Spleen (tissue), 11 donors: Measurements from ENCODE around the gene IL17D. TPM values are rescaled to one million over a fixed set of nuclear protein-coding genes. Genes with fewer than 3 reads are reported as not detected.

Source experiments
- DNase-seq: peaks from one replicate; pipeline ENCODE4 v3.0.0-alpha.2; 2020
- H3K27ac ChIP-seq, 8 donors: fragments of 200-600 bp; sonication (generic) in 7 of 8; 1 replicate in 4 of 8; 2 replicates in 4 of 8; pipeline versions ENCODE4 v1.5.0 to v1.8.0; 2016 to 2021; ENCODE audit warnings: inconsistent platforms in 4 of 8, mild to moderate bottlenecking in 4 of 8, moderate library complexity in 1 of 8
- H3K27me3 ChIP-seq, 7 donors: fragments of 200-600 bp; sonication (generic) in 6 of 7; replicated peaks in 1 of 7; 1 replicate in 4 of 7; 2 replicates in 3 of 7; pipeline versions ENCODE4 v1.5.0 to v1.8.0; 2016 to 2021; ENCODE audit warnings: inconsistent platforms in 3 of 7, mild to moderate bottlenecking in 1 of 7
- H3K36me3 ChIP-seq, 6 donors: fragments of 200-600 bp; sonication (generic) in 5 of 6; 1 replicate in 4 of 6; 2 replicates in 2 of 6; pipeline versions ENCODE4 v1.5.0 to v1.8.0; 2016 to 2021; ENCODE audit warnings: inconsistent platforms in 2 of 6
- H3K4me1 ChIP-seq, 6 donors: fragments of 200-600 bp; sonication (generic) in 5 of 6; 1 replicate in 3 of 6; 2 replicates in 3 of 6; pipeline versions ENCODE4 v1.5.0 to v1.8.0; 2016 to 2021; ENCODE audit warnings: inconsistent platforms in 3 of 6
- H3K4me3 ChIP-seq, 8 donors: fragments of 200-600 bp; sonication (generic) in 7 of 8; 1 replicate in 4 of 8; 2 replicates in 4 of 8; pipeline versions ENCODE4 v1.5.0 to v1.8.0; 2016 to 2021; ENCODE audit warnings: inconsistent platforms in 4 of 8, mild to moderate bottlenecking in 4 of 8, moderate library complexity in 2 of 8
- H3K9me3 ChIP-seq, 8 donors: fragments of 200-600 bp; sonication (generic) in 7 of 8; 1 replicate in 4 of 8; 2 replicates in 4 of 8; pipeline versions ENCODE4 v1.5.0 to v1.8.0; 2016 to 2021; ENCODE audit warnings: inconsistent platforms in 4 of 8
- POLR2A ChIP-seq, 3 donors: fragments of 450-650 bp; IDR thresholded peaks; one replicate each; pipeline ENCODE4 v1.5.1; 2017; ENCODE audit warnings: antibody characterized with exemption in 3 of 3, mild to moderate bottlenecking in 1 of 3
- POLR2AphosphoS5 ChIP-seq, 3 donors: sonication (generic); formaldehyde crosslinking; IDR thresholded peaks; one replicate each; pipeline ENCODE4 v1.5.1; 2017; ENCODE audit warnings: antibody characterized with exemption in 3 of 3
- WGBS, 5 donors: extraction: QIAGEN DNeasy Blood & Tissue Kit in 3 of 5; methylation state at CpG; one replicate each; pipeline versions ENCODE4 v1.1.5 to v1.1.7; 2013 to 2018; 5-methylcytosine and 5-hydroxymethylcytosine counted together
- intact Hi-C: fragments of 100-400 bp; cut with DNase I; formaldehyde crosslinking; loops from one replicate; pipeline ENCODE4 v1.15.0; 2023; ENCODE audit warnings: low total_unique reads
- polyA plus RNA-seq, 3 donors: library from polyadenylated mRNA; stranded (reverse); fragments of 200-250 nt; gene quantifications; one replicate each; pipeline ENCODE4 v1.2.1, GENCODE V29; 2013
- total RNA-seq, 7 donors: library from RNA; depleted of rRNA in 3 of 7; stranded (reverse); fragments of >200 nt in 3 of 7; fragmentation: NEBNext Ultra II Directional in 4 of 7; extraction: Animal tissue kit (Norgen Biotek cat#: 25700) in 4 of 7; gene quantifications; one replicate each; pipeline versions ENCODE4 v1.1.0 to v1.2.1, GENCODE V29; 2016 to 2021
- TF ChIP-seq, protein P1 (sequence below), 11 experiments: fragments of 200-600 bp in 7 of 11; fragments of 450-650 bp in 4 of 11; sonication (generic) in 4 of 11; IDR thresholded peaks in 8 of 11; conservative IDR thresholded peaks in 3 of 11; 1 replicate in 7 of 11; 2 replicates in 4 of 11; pipeline versions ENCODE4 v1.4.0 to v1.8.0; 2016 to 2021; ENCODE audit warnings: antibody characterized with exemption in 11 of 11, inconsistent platforms in 4 of 11, mild to moderate bottlenecking in 1 of 11
- donor health status: healthy with polysubstance abuse.
- donor health status: DM: no; HTN: no; CAD: no; lungs with moderate emphysema.
- donor health status: DM: no; HTN: no; CAD: no.
- donor health status: Bipolar disorder and iron deficiency.
- donor health status: healthy.
- donor health status: DM: no; HTN: no; CAD: no.
- donor health status: DM: yes; HTN: yes; CAD: no.

The IL17D gene
- total and polyA plus RNA-seq, 10 donors, result 0.15 to 0.68 (median 0.32) TPM; not detected in 3

DNA sequence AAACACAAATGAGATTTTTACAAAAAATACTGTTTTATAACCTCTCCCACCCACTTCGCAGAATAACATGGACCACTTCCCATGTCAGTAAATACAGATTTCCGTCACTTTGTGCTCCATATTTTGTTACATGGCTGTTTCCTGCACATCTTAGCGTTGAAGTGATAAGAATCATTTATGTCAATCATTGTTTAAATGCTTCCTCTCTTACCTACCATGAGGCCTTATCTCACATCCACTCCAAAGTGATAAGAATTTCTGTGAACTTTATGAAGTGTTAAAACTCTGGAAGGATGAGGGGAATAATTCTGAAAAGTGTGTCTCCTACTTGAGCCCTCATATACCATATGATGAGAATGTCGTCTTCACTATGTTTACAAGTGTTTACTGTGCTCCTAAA, 36.6 kb upstream of the IL17D start:
- intact Hi-C loops, result no loop called here
- no peak overlapping the region for H3K4me3 ChIP-seq
- no peak for TF ChIP-seq POLR2AphosphoS5 (IDR thresholded peaks at IDR 0.05)
- TF ChIP-seq POLR2A (IDR thresholded peaks at IDR 0.05), result no peak
- TF ChIP-seq, protein P1, sequence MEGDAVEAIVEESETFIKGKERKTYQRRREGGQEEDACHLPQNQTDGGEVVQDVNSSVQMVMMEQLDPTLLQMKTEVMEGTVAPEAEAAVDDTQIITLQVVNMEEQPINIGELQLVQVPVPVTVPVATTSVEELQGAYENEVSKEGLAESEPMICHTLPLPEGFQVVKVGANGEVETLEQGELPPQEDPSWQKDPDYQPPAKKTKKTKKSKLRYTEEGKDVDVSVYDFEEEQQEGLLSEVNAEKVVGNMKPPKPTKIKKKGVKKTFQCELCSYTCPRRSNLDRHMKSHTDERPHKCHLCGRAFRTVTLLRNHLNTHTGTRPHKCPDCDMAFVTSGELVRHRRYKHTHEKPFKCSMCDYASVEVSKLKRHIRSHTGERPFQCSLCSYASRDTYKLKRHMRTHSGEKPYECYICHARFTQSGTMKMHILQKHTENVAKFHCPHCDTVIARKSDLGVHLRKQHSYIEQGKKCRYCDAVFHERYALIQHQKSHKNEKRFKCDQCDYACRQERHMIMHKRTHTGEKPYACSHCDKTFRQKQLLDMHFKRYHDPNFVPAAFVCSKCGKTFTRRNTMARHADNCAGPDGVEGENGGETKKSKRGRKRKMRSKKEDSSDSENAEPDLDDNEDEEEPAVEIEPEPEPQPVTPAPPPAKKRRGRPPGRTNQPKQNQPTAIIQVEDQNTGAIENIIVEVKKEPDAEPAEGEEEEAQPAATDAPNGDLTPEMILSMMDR (IDR thresholded peaks at IDR 0.05 in 8 of 11, conservative IDR thresholded peaks at IDR 0.05 in 3 of 11), result no peak
- H3K27me3 ChIP-seq, result no peaks in the 10 kb centered on the region
- no peaks in the 10 kb centered on the region for H3K9me3 ChIP-seq
- H3K36me3 ChIP-seq, result peaks cover 0 to 32% (median 7%) of the 10 kb centered on the region in 6 donors
- no peak for DNase-seq
- H3K4me1 ChIP-seq, result peaks cover 0 to 6% (median 0%) of the 10 kb centered on the region in 6 donors
- WGBS, 5 donors, result 59 to 75% (median 70%) methylated on average over 4 of the region's 4 CpGs
- no peak overlapping the region for H3K27ac ChIP-seq

- H3K27me3 ChIP-seq, result no peaks in the 10 kb centered on the region
- TF ChIP-seq, protein P1 (IDR thresholded peaks at IDR 0.05 in 8 of 11, conservative IDR thresholded peaks at IDR 0.05 in 3 of 11), result no peak
- no peak for TF ChIP-seq POLR2AphosphoS5 (IDR thresholded peaks at IDR 0.05)
- no peak for TF ChIP-seq POLR2A (IDR thresholded peaks at IDR 0.05)
- no peak for DNase-seq
- H3K4me3 ChIP-seq, result no peak overlapping the region
- WGBS, 5 donors, result 40 to 54% (median 52%) methylated on average over 4 of the region's 4 CpGs
- peaks cover 0 to 41% (median 7%) of the 10 kb centered on the region in 6 donors for H3K36me3 ChIP-seq
- H3K4me1 ChIP-seq, result peaks cover 0 to 6% (median 0%) of the 10 kb centered on the region in 6 donors
- peak overlapping the region in 2 of 8 donors; percentile 40 to 57 for H3K27ac ChIP-seq
- intact Hi-C loops, result no loop called here
- no peaks in the 10 kb centered on the region for H3K9me3 ChIP-seq
These were observed 35.6 kb upstream of the IL17D start for GRCh38 chr13:20667857-20668437.

DNA sequence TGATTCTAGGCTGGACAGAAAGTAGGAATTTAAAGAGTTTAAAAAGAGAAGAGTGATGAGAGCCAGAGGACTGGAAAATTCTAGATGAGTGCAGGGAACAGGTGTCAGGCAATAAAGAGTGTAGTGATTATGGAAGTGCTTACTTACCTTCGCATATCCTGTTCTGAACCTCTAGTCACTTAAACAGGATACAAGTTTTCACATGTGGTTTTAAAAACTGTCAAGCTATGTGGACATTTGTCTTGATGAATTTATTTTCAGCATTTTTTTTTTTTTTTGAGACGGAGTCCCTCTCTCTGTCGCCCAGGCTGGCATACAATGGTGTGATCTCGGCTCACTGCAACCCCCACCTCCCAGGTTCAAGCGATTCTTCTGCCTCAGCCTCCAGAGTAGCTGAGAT, 34.3 kb upstream of the IL17D start:
- TF ChIP-seq, protein P1 (IDR thresholded peaks at IDR 0.05 in 8 of 11, conservative IDR thresholded peaks at IDR 0.05 in 3 of 11), result no peak
- TF ChIP-seq POLR2AphosphoS5 (IDR thresholded peaks at IDR 0.05) (no peak), POLR2A (IDR thresholded peaks at IDR 0.05) (no peak)
- no peaks in the 10 kb centered on the region for H3K27me3 ChIP-seq
- H3K9me3 ChIP-seq, result no peaks in the 10 kb centered on the region
- WGBS, 5 donors, result 47 to 61% (median 52%) methylated on average over 5 of the region's 5 CpGs
- H3K4me3 ChIP-seq, result no peak overlapping the region
- peak overlapping the region in 2 of 8 donors; percentile 40 to 57 for H3K27ac ChIP-seq
- no peak for DNase-seq
- intact Hi-C loops, result no loop called here
- peaks cover 0 to 42% (median 2%) of the 10 kb centered on the region in 6 donors for H3K36me3 ChIP-seq
- H3K4me1 ChIP-seq, result peaks cover 0 to 6% (median 0%) of the 10 kb centered on the region in 6 donors

GRCh38 chr13:20671789-20672188, 31.7 kb upstream of the IL17D start:
- no peak overlapping the region for H3K4me3 ChIP-seq
- H3K9me3 ChIP-seq, result no peaks in the 10 kb centered on the region
- H3K27me3 ChIP-seq, result no peaks in the 10 kb centered on the region
- no peak for DNase-seq
- TF ChIP-seq, protein P1 (IDR thresholded peaks at IDR 0.05 in 8 of 11, conservative IDR thresholded peaks at IDR 0.05 in 3 of 11), result no peak
- TF ChIP-seq POLR2A (IDR thresholded peaks at IDR 0.05) (no peak), POLR2AphosphoS5 (IDR thresholded peaks at IDR 0.05) (no peak)
- H3K36me3 ChIP-seq, result peaks cover 0 to 51% (median 0%) of the 10 kb centered on the region in 6 donors
- 86 to 100% (median 93%) methylated on average over 1 of the region's 1 CpG for WGBS, 5 donors
- intact Hi-C loops, result no loop called here
- H3K4me1 ChIP-seq, result peaks cover 0 to 6% (median 0%) of the 10 kb centered on the region in 6 donors
- H3K27ac ChIP-seq, result no peak overlapping the region
